CD4-positive, alpha-beta T cell treated with Interleukin-2 at 100 ng/mL for 4 hours (primary cell): ENCODE measurements around the gene STK24.

Source experiments
- DNase-seq: peaks from one replicate; pipeline ENCODE4 v3.0.0-alpha.2; 2020; ENCODE audit warnings: low spot score

The STK24 gene

GRCh38 chr13:98471934-98472333 is 105.0 kb downstream of the STK24 start:
- no peak for DNase-seq

DNA sequence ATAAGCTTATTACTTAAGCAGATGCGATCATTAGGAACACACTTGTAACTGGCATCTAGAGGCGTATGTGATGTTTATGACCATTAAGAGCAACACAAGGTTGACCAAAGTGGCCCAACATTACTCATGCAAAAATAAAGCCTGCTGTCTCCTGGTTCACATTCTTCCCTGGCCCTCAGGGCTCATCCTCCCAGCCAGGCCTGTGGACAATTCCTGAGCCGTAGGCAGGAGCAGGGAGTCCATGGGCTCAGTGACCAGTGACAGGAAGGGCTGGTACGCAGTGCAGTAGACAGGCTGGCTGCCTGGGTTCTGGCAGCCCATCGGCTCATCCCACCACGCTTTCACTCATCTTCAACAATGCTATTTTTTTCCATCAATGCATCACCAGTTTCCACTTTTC is 106.0 kb downstream of the STK24 start:
- DNase-seq: no peak

DNA sequence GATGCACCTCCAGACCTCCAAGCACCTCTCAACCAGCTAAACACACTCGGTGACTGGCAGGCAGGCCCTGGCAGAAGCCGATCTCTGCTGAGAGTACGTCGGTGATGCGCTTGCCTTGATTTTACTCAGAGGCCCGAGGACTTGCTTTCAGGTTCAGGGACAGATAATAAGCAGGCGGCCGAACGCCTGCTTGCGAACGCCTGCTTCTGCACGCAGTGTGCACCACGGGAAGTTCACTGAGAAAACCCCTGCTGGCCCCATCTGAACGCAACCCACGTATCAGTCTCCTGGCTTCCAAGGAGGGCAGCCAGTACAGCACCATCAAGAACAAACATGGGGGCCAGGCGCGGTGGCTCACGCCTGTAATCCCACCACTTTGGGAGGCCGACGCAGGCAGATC is 108.0 kb downstream of the STK24 start:
- DNase-seq: no peak

GRCh38 chr13:98468361-98468760 is 108.5 kb downstream of the STK24 start:
- DNase-seq: no peak

GRCh38 chr13:98467263-98467985 is 109.5 kb downstream of the STK24 start:
- no peak for DNase-seq

DNA sequence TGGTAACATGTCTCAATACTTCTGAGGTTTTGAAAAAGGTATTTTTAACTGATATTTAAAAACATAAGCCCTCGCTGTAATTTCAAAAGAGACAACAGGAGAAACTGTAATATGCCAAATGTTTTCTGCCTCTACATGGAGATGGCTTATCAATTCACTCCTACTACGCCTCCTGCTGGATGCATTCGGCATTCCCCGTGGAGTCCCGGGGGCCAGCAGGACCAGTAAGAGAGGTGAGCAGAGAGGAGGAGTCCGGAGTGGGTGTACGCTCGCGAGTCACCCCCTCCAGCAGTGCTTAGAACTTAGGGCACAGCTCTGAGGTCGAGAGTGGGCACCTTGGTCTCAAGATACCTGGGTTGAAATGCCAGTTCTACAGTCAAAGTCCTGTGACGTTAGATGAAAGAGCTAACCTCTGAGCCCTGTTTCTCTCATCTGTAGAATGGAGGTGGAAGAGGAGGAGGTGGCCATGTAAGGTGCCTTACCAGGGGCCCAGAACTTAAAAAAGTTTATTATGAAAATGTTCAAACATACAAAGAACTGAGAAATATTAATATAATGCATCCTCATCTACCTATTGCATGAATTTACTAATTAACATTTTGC is 110.2 kb downstream of the STK24 start:
- DNase-seq: peak; percentile 41

DNA sequence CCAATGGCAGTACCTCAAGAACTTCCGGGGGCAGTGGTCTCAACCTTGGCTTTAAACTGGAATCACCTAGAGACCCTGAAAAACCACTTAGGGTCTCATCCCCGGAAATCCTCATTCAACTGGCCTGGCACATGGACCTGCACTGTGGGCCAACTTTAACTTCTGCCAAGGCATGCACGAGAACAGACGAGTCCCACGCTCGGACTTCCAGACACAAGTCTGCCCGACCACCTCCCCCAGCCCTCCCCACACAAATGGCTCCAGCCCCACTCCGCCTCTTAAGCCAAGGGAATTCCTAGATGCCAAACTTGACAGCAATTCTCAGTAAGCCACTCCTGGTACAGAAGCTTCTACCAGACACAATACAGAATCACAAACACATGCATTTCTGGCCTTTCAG is 114.0 kb downstream of the STK24 start:
- no peak for DNase-seq

DNA sequence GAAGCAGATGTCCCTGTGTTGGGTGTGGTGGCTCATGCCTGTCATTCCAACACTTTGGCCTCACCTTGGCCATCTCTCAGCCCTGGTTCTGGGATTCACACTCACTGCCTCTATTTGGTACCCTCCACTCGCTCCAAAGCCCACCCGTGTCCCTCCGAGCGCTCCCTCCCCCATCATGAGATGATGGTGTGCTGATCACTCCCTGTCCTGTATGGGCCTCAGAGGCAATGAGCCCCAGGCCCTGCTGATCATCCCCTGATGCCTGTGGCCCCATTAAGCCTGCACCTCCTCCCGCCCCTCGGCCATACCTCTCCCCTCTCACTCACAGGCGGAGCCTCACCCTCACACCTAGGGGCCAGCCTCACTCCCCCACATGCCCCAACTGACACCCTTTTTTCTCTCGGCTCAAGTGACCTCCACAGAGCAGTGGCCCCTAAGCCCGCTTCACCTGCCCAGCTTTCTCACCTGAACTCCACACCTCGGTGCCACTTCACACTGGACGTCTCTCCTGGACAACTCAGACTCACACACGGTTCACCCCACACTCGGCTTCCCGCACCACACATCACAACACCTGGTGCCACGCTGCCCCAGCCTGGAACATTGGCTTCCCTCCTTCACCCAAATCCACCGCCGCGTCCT is 114.5 kb downstream of the STK24 start:
- DNase-seq: no peak

- no peak for DNase-seq
Measured at GRCh38 chr13:98461486-98462240, 115.2 kb downstream of the STK24 start.

- no peak for DNase-seq
Measured at GRCh38 chr13:98460516-98460915, 116.4 kb downstream of the STK24 start.

DNA sequence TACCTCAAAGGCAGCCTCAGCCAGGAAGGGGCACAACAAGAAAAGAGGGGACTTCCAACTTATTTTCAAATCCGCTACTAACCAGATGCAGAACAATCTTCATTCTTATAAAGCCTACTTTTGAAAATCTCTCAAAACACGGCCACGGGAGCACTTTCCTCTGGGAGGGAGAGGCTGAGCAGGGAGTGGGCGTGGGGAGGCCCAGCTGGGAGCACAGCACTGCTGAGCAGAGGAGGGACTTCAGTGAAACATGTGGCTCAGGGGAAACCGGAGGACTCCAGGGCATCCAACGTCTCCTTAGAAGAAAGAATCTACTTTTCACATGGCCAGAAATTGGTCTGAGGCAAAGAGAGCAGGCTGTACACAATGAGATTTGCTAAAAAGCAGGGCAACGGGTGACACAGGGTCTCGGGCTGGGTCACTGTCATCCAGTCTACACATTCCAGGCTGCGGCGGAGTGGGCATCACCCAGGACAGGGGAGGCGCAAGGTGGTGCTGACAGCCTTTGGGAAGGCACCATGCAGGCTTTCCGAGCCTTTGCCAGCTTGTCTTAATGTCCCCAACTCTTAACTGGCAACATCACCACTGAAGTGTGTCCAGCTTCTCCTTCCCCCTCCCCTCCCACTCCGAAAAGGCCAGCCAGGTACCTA is 117.1 kb downstream of the STK24 start:
- DNase-seq: no peak

GRCh38 chr13:98459171-98459681 is 117.7 kb downstream of the STK24 start:
- DNase-seq: no peak

DNA sequence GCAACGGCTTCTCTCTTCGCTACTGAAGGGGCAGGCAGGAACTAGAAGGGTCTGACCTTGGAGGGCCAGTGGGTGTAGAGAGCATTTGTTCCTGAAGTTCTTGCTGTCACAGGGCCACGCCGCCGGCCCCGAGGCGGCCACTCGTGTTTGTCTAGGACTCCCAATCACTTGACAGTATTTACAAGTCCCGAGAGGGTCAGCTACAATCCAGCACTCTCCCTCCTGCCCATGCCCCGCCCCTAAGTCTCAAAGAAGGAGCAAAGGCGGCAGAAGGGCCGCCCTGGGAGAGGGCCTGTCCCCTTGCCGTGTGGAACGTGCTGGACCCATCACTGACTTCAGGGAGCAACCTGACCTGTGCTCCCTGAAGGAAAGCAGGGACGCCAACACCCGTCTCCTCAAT is 118.5 kb downstream of the STK24 start:
- no peak for DNase-seq

DNA sequence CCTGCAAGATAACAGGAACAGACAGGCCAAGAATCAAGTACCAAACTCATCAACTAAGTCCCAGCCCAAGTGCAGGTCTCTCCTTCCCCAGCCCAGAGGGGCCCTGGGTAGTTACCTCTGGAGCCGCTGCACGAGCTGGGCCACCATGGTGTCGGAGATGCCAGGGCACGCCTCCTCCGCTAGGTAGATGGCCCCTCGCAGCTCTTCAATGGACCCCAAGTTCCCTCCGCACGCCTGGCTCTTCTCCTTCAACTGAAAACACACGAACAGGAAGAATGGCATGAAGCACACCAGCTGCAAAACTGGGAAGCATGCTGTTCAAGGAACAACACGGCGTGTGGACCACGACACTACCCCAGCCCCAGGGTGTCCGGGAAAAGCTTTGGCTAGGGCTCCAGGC is 119.9 kb downstream of the STK24 start:
- no peak for DNase-seq

- DNase-seq: no peak
Measured at GRCh38 chr13:98456413-98456845, 120.5 kb downstream of the STK24 start.

- DNase-seq: no peak
Measured at GRCh38 chr13:98454389-98454881, 122.5 kb downstream of the STK24 start.

- DNase-seq: no peak
Measured at GRCh38 chr13:98452851-98453843, 123.8 kb downstream of the STK24 start.

DNA sequence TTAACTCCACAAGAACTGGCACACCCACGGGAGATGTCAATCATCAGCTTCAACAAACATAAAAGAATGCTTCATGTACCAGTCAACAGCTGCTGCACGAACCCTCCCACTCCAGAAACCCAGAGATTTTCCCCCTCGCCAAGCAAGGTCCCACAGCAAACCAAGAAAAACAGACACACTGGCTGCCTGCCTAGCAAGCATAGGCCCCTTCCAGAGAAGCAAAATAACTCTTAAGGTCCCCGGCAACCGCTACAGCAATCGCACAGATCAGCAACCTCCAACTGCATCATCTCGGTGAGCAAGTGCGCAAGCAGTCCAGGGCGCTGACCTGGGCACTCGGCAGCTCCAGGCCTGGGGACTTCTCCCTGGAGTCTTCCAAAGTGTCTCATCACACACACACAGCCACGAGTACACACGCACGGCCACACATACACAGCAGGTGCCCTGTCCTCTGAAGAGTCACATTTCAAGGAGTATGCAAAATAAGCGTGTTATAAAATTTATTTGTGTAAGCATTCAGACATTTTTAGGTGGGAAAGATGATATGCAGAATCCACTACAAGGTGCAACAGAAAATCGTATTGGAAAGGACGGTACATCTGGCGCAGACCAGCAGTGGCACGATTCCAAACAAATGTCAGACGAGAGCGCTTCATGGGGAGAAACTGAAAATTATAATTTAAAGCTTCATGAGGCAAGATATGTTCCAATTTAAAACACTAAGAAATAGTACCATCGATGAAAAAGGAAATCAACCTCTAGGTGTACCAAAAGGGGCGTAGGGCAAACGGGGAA is 125.0 kb downstream of the STK24 start:
- no peak for DNase-seq

DNA sequence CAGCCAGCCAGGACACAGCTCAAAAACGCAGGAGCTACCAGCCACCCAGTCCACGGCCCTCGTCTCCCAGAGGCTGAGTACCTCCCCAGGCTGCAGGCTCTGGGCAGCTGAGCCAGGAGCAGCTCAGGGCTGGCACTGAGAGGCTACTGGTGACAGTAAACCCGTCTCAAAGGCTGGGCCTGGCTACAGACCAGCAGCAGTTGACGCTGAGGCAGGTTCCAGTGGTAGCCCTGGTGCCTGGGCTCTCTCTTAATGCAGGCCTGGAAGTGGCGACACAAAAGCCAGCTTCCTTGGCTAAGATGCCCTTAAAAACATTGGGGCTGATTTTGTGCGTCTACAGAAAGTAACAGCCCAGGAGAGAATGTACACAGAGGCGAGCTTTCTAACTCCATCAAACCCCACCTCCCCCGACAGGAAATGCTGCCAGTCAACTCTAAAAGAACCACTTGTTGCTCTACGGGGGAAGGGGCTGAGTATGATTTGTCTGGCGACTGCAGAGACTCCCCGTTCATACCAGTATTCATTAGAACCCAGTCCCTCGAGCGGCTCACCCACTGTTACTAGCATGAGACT is 126.3 kb downstream of the STK24 start:
- peak; percentile 12 for DNase-seq
